NB4 (cell line): Measurements from ENCODE around the gene SLC30A7.
A peak's percentile ranks its signal among the peaks of the same experiment; 100 is the strongest.

Experiments
- DNase-seq: peaks from one replicate; pipeline ENCODE4 v3.0.0; 2010; ENCODE audit warnings: low read depth
- H3K4me3 ChIP-seq: one replicate; pipeline ENCODE4 v1.5.1; 2011; ENCODE audit warnings: mild to moderate bottlenecking, low read depth, low read length, moderate library complexity
- CTCF ChIP-seq: IDR thresholded peaks from one replicate; pipeline ENCODE4 v1.5.1; 2012; ENCODE audit warnings: low read depth, low read length
- MYC ChIP-seq: IDR thresholded peaks from 2 replicates; pipeline ENCODE4 v1.6.1; 2011; ENCODE audit warnings: low read depth, low read length
- POLR2A ChIP-seq: IDR thresholded peaks from 2 replicates; pipeline ENCODE4 v1.6.1; 2011; ENCODE audit warnings: mild to moderate bottlenecking; ENCODE audit not compliant: insufficient read length; ENCODE audit errors: extremely low read depth
- TF ChIP-seq, protein P1 (sequence below): IDR thresholded peaks from 2 replicates; pipeline ENCODE4 v1.6.1; 2011; ENCODE audit warnings: low read depth, low read length

SLC30A7 gene

DNA sequence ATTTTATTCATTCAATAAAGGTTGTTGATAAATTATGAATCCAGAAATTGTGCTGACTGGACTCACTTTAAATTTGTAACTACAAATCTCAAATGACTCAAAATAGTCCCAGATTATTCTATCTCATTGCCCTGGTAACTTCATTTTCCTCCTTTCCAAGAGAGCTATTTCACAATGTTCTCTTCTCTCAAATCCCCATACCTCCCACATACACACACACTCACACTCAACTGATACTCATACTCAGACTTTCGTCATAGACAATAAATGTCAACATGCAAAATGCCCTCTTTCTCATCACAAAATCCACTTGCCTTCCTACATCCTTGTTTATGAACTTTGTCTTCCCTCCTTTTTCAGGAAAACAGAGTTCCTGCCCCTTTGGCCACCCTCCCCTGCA is 34.5 kb upstream of the SLC30A7 start:
- DNase-seq: no peak
- no peak overlapping the region for H3K4me3 ChIP-seq
- TF ChIP-seq MYC (no peak), POLR2A (no peak), CTCF (no peak)
- TF ChIP-seq, protein P1, sequence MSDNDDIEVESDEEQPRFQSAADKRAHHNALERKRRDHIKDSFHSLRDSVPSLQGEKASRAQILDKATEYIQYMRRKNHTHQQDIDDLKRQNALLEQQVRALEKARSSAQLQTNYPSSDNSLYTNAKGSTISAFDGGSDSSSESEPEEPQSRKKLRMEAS: no peak

GRCh38 chr1:100862591-100862990 is 33.3 kb upstream of the SLC30A7 start:
- H3K4me3 ChIP-seq: no peak overlapping the region
- TF ChIP-seq MYC (no peak), CTCF (no peak), POLR2A (no peak)
- TF ChIP-seq, protein P1: no peak
- no peak for DNase-seq

GRCh38 chr1:100866041-100866900 is 29.6 kb upstream of the SLC30A7 start:
- DNase-seq: peak; percentile 53
- TF ChIP-seq CTCF (peak; percentile 11), POLR2A (no peak), MYC (no peak)
- TF ChIP-seq, protein P1: no peak
- no peak overlapping the region for H3K4me3 ChIP-seq

GRCh38 chr1:100866901-100867206 is 29.0 kb upstream of the SLC30A7 start:
- no peak for DNase-seq

GRCh38 chr1:100868364-100868995 is 27.4 kb upstream of the SLC30A7 start:
- TF ChIP-seq, protein P1: no peak
- TF ChIP-seq MYC (no peak), CTCF (no peak), POLR2A (no peak)
- peak; percentile 56 for DNase-seq

More at GRCh38 chr1:100866901-100867206, 29.0 kb upstream of the SLC30A7 start:
- no peak overlapping the region for H3K4me3 ChIP-seq
- no peak for TF ChIP-seq CTCF

More at GRCh38 chr1:100868364-100868995, 27.4 kb upstream of the SLC30A7 start:
- H3K4me3 ChIP-seq: no peak overlapping the region
